Measurements from ENCODE around the gene ZNF256.

Gene ZNF256

DNA sequence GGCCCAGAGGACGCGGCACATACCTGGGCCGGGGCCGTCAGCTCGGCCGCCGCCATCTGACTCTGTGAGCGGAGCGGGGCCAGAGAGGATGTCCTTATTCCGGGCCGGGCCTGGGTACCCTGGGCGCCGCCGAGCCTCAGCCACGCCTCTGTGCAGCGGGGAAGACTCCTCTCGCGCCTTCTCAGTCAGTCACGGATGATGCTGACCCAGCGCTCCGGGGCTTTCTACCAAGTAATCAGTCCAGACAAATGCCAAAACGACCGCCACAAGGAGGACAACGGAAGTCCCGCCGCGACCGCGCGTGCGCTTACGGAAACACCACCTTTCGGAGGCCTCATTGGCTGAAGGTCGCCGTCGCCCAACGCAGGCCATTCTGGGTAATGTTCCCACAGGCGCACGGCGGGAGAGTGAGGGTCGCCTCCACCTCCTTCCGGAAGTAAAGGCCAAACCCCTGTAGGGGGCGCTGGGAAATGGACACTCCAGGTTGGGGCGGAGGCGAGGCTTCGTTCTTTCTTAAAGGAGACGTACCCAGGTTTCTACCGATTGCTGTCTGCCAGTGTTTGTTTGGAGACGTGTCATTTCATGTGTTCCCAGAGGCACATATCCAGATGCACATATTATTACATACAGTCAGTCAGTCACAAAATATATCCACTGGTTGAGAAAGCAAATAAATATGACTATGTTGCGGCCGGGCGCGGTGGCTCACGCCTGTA lies at the start of gene ZNF256:
TSS of gene ZNF256 (minus strand) at position 288 of the 716 bp plus-strand sequence. CDS start at position 56, 232 bp downstream.
- TF ChIP-seq, protein P1, sequence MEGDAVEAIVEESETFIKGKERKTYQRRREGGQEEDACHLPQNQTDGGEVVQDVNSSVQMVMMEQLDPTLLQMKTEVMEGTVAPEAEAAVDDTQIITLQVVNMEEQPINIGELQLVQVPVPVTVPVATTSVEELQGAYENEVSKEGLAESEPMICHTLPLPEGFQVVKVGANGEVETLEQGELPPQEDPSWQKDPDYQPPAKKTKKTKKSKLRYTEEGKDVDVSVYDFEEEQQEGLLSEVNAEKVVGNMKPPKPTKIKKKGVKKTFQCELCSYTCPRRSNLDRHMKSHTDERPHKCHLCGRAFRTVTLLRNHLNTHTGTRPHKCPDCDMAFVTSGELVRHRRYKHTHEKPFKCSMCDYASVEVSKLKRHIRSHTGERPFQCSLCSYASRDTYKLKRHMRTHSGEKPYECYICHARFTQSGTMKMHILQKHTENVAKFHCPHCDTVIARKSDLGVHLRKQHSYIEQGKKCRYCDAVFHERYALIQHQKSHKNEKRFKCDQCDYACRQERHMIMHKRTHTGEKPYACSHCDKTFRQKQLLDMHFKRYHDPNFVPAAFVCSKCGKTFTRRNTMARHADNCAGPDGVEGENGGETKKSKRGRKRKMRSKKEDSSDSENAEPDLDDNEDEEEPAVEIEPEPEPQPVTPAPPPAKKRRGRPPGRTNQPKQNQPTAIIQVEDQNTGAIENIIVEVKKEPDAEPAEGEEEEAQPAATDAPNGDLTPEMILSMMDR (IDR thresholded peaks at IDR 0.05; ENCODE audit: low read depth, low read length), result peak; percentile 56
- DNase-seq (ENCODE audit: extremely low read depth, low read depth), result peak; percentile 77

DNA sequence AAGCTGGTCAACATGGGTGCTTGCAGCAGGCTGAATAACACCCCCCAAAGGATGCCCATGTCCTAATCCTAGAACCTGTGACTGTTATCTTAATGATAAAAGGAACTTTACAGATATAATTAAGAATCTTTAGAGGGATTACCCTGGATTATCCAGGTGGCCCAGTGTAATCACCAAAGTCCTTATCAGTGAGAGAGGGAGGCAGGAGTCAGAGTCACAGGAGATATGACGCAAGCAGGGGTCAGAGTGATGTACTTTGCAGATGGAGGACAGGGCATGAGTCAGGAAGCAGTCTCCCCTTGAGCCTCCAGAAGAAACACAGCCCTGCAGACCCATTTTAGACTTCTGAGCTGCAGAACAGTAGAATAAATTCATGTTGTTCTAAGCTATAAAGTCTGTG lies 45.3 kb upstream of the ZNF256 start:
- no peak for DNase-seq (ENCODE audit: extremely low read depth, low read depth)
- TF ChIP-seq, protein P1 (IDR thresholded peaks at IDR 0.05; ENCODE audit: low read depth, low read length), result no peak

DNA sequence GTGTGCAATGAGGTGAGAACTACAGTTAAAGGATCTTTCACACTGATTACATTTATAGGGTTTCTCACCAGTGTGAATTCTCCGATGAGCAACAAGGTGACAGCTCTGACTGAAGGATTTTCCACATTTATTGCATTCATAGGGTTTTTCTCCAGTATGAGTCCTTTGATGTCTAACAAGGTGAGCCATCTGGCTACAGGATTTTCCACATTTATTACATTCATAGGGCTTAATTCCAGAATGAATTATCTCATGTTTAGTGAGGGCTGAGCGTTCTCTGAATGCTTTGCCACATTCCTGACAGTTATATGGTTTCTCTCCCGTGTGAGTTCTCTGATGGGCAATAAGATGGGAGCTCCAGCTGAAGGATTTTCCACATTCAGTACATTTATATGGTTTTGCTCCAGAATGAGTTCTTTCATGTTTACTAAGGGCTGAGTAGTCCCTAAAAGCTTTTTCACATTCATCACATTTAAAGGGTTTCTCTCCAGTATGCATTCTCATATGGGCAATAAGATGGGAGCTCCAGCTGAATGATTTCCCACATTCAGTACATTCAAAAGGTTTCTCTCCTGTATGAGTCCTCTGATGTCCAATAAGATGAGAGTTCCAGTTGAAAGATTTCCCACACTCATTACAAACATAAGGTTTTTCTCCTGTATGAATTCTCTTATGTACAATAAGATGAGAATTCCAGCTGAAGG lies 31.2 kb upstream of the ZNF256 start:
- TF ChIP-seq, protein P1 (IDR thresholded peaks at IDR 0.05; ENCODE audit: low read depth, low read length), result no peak
- no peak for DNase-seq (ENCODE audit: extremely low read depth, low read depth)

DNA sequence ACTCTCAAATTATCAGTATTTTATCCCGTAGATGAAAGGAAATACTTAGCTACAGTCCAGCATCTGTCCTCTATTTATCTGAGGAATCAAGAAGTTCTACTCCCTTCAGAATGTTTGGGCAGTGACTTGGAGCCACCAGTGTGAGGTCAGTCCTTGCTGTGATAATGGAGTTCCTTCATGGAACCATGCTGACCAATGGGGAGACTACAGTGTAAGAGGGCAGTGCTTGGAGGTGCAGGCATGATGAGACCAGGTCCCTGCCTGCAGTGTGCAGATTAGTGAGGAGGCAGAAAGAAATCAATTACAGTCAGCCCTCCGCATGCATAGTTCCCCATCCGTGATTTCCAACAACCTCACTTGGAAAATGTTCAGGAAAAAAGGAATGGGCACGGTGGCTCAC lies 26.9 kb upstream of the ZNF256 start, which contains the start of gene C19orf18:
TSS of gene C19orf18 (minus strand) at position 101 of the 400 bp plus-strand sequence. CDS start 102 bp downstream, outside the sequence.
- TF ChIP-seq, protein P1 (IDR thresholded peaks at IDR 0.05; ENCODE audit: low read depth, low read length), result no peak
- DNase-seq (ENCODE audit: extremely low read depth, low read depth), result no peak

DNA sequence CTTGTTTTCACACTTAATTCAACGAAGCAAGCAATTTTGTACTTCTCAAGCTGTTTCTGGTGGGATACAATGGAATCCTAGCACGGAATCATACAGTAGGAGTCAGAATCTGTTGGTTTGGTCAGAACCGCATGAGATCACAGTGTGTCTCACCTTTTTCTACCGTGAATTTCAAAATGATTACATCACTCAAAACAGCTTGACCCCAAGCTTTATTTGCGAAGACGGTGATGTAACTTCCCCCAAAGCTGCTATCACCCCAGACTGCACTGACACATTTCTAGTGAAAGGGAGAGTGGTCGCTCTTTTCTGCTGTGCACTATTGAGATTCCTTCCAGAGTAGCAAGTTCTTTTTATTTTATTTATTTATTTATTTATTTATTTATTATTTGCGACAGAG lies 17.3 kb upstream of the ZNF256 start:
- TF ChIP-seq, protein P1 (IDR thresholded peaks at IDR 0.05; ENCODE audit: low read depth, low read length), result no peak
- no peak for DNase-seq (ENCODE audit: extremely low read depth, low read depth)

DNA sequence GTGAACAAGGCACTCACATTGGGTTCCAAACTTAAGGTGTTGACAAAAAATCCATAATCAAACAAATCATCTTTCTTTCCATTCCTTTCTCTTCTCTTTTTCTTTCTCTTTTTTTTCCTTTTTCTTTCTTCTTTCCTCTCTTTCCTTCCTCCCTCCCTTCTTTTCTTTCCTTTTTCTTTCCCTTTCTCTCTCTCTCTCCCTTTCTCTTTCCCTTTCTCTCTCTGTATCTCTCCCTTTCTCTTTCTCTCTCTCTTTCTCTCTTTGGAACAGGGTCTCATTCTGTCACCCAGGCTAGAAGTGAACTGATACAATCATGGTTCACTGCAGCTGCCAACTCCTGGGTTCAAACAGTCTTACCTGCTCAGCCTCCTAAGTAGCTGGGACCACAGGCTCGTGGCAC lies 14.3 kb upstream of the ZNF256 start:
- no peak for DNase-seq (ENCODE audit: extremely low read depth, low read depth)
- TF ChIP-seq, protein P1 (IDR thresholded peaks at IDR 0.05; ENCODE audit: low read depth, low read length), result no peak

DNA sequence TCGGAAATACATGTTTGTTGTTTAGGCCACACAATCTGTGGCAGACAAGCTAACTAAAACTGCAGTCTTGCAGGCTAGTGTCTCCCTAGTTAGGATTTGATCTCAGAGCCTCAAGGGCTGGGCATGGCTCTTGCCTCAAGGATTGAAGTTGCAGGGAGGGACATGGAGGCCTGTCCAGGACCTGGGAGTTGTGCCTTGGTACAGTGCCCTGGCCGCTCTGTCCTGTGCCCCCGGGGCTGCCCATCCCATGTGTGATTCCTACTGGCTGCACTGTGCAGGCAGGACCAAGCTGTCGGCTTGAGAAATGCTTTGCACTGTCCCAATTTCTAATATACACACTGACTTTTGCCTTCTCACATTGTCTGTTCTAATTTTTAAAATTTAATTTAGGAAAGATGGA lies 7.5 kb upstream of the ZNF256 start:
- TF ChIP-seq, protein P1 (IDR thresholded peaks at IDR 0.05; ENCODE audit: low read depth, low read length), result no peak
- no peak for DNase-seq (ENCODE audit: extremely low read depth, low read depth)
